ENCODE results near the gene SREBF1.

The SREBF1 gene

GRCh38 chr17:17771498-17772201 lies 65.1 kb downstream of the SREBF1 start:
- Mint-ChIP-seq H3K27ac (no peak overlapping the region), H3K4me1 (ENCODE audit: low read depth) (peaks cover 5% of the 10 kb centered on the region), H3K36me3 (ENCODE audit: low read depth) (no peaks in the 10 kb centered on the region), H3K9me3 (no peaks in the 10 kb centered on the region), H3K27me3 (ENCODE audit: low read depth) (no peaks in the 10 kb centered on the region), H3K4me3 (no peak overlapping the region)

GRCh38 chr17:17770632-17771044 lies 66.1 kb downstream of the SREBF1 start:
- no peak overlapping the region for H3K27ac Mint-ChIP-seq
- H3K9me3 Mint-ChIP-seq, result no peaks in the 10 kb centered on the region
- no peak overlapping the region for H3K4me3 Mint-ChIP-seq

GRCh38 chr17:17769869-17770631 lies 66.7 kb downstream of the SREBF1 start:
- no peaks in the 10 kb centered on the region for H3K27me3 Mint-ChIP-seq (ENCODE audit: low read depth)
- H3K4me1 Mint-ChIP-seq (ENCODE audit: low read depth), result peaks cover 7% of the 10 kb centered on the region
- no peaks in the 10 kb centered on the region for H3K9me3 Mint-ChIP-seq
- H3K4me3 Mint-ChIP-seq, result no peak overlapping the region
- H3K36me3 Mint-ChIP-seq (ENCODE audit: low read depth), result no peaks in the 10 kb centered on the region
- H3K27ac Mint-ChIP-seq, result no peak overlapping the region

More at GRCh38 chr17:17770632-17771044, 66.1 kb downstream of the SREBF1 start:
- no peaks in the 10 kb centered on the region for H3K36me3 Mint-ChIP-seq (ENCODE audit: low read depth)
- no peaks in the 10 kb centered on the region for H3K27me3 Mint-ChIP-seq (ENCODE audit: low read depth)
- peaks cover 7% of the 10 kb centered on the region for H3K4me1 Mint-ChIP-seq (ENCODE audit: low read depth)

- Mint-ChIP-seq H3K9me3 (no peaks in the 10 kb centered on the region), H3K36me3 (ENCODE audit: low read depth) (peaks cover 2% of the 10 kb centered on the region), H3K27ac (no peak overlapping the region), H3K4me1 (ENCODE audit: low read depth) (peaks cover 10% of the 10 kb centered on the region), H3K4me3 (no peak overlapping the region), H3K27me3 (ENCODE audit: low read depth) (no peaks in the 10 kb centered on the region)
Observed at GRCh38 chr17:17768424-17769088, 68.2 kb downstream of the SREBF1 start.

- Mint-ChIP-seq H3K4me1 (ENCODE audit: low read depth) (peaks cover 10% of the 10 kb centered on the region), H3K9me3 (no peaks in the 10 kb centered on the region)
Observed at GRCh38 chr17:17767887-17768418, 68.8 kb downstream of the SREBF1 start.

GRCh38 chr17:17767154-17767869 lies 69.5 kb downstream of the SREBF1 start:
- no peaks in the 10 kb centered on the region for H3K9me3 Mint-ChIP-seq
- H3K27me3 Mint-ChIP-seq (ENCODE audit: low read depth), result no peaks in the 10 kb centered on the region
- no peak overlapping the region for H3K4me3 Mint-ChIP-seq
- H3K27ac Mint-ChIP-seq, result no peak overlapping the region
- H3K36me3 Mint-ChIP-seq (ENCODE audit: low read depth), result peaks cover 2% of the 10 kb centered on the region
- H3K4me1 Mint-ChIP-seq (ENCODE audit: low read depth), result peaks cover 9% of the 10 kb centered on the region

More at GRCh38 chr17:17767887-17768418, 68.8 kb downstream of the SREBF1 start:
- Mint-ChIP-seq H3K27ac (no peak overlapping the region), H3K4me3 (no peak overlapping the region), H3K27me3 (ENCODE audit: low read depth) (no peaks in the 10 kb centered on the region), H3K36me3 (ENCODE audit: low read depth) (peaks cover 2% of the 10 kb centered on the region)

GRCh38 chr17:17766744-17767120 lies 70.1 kb downstream of the SREBF1 start:
- no peaks in the 10 kb centered on the region for H3K9me3 Mint-ChIP-seq
- H3K27me3 Mint-ChIP-seq (ENCODE audit: low read depth), result no peaks in the 10 kb centered on the region
- no peak overlapping the region for H3K4me3 Mint-ChIP-seq
- peaks cover 2% of the 10 kb centered on the region for H3K36me3 Mint-ChIP-seq (ENCODE audit: low read depth)
- peaks cover 7% of the 10 kb centered on the region for H3K4me1 Mint-ChIP-seq (ENCODE audit: low read depth)
- no peak overlapping the region for H3K27ac Mint-ChIP-seq

GRCh38 chr17:17766077-17766743 lies 70.6 kb downstream of the SREBF1 start:
- no peaks in the 10 kb centered on the region for H3K27me3 Mint-ChIP-seq (ENCODE audit: low read depth)
- peaks cover 2% of the 10 kb centered on the region for H3K36me3 Mint-ChIP-seq (ENCODE audit: low read depth)
- peaks cover 7% of the 10 kb centered on the region for H3K4me1 Mint-ChIP-seq (ENCODE audit: low read depth)
- no peak overlapping the region for H3K27ac Mint-ChIP-seq
- no peaks in the 10 kb centered on the region for H3K9me3 Mint-ChIP-seq
- H3K4me3 Mint-ChIP-seq, result no peak overlapping the region

- Mint-ChIP-seq H3K4me1 (ENCODE audit: low read depth) (peaks cover 7% of the 10 kb centered on the region), H3K36me3 (ENCODE audit: low read depth) (peaks cover 2% of the 10 kb centered on the region), H3K9me3 (no peaks in the 10 kb centered on the region), H3K27me3 (ENCODE audit: low read depth) (no peaks in the 10 kb centered on the region), H3K27ac (no peak overlapping the region), H3K4me3 (no peak overlapping the region)
Observed at GRCh38 chr17:17765359-17766076, 71.3 kb downstream of the SREBF1 start.

- Mint-ChIP-seq H3K36me3 (ENCODE audit: low read depth) (peaks cover 2% of the 10 kb centered on the region), H3K9me3 (no peaks in the 10 kb centered on the region), H3K4me3 (no peak overlapping the region), H3K4me1 (ENCODE audit: low read depth) (peaks cover 7% of the 10 kb centered on the region), H3K27me3 (ENCODE audit: low read depth) (no peaks in the 10 kb centered on the region), H3K27ac (no peak overlapping the region)
Observed at GRCh38 chr17:17763734-17764133, 73.1 kb downstream of the SREBF1 start.

GRCh38 chr17:17763136-17763535 lies 73.7 kb downstream of the SREBF1 start:
- H3K4me3 Mint-ChIP-seq, result no peak overlapping the region
- no peak overlapping the region for H3K27ac Mint-ChIP-seq

GRCh38 chr17:17762744-17763105 lies 74.1 kb downstream of the SREBF1 start:
- Mint-ChIP-seq H3K27ac (no peak overlapping the region), H3K27me3 (ENCODE audit: low read depth) (no peaks in the 10 kb centered on the region), H3K4me1 (ENCODE audit: low read depth) (peaks cover 12% of the 10 kb centered on the region), H3K36me3 (ENCODE audit: low read depth) (peaks cover 2% of the 10 kb centered on the region), H3K4me3 (no peak overlapping the region), H3K9me3 (no peaks in the 10 kb centered on the region)

More at GRCh38 chr17:17763136-17763535, 73.7 kb downstream of the SREBF1 start:
- Mint-ChIP-seq H3K36me3 (ENCODE audit: low read depth) (peaks cover 2% of the 10 kb centered on the region), H3K9me3 (no peaks in the 10 kb centered on the region), H3K4me1 (ENCODE audit: low read depth) (peaks cover 10% of the 10 kb centered on the region), H3K27me3 (ENCODE audit: low read depth) (no peaks in the 10 kb centered on the region)
